HuH-7.5 (cell line): Measurements from ENCODE around the gene VIPR1.
"Not testable (repeated sequence)": the region's sequence is repeated elsewhere in the genome, so short reads cannot be mapped to it uniquely, and the experiment has no call there.

Experiments used
- DNase-seq: peaks from one replicate; pipeline ENCODE4 v3.0.0; 2011; ENCODE audit warnings: low spot score

VIPR1 gene

DNA sequence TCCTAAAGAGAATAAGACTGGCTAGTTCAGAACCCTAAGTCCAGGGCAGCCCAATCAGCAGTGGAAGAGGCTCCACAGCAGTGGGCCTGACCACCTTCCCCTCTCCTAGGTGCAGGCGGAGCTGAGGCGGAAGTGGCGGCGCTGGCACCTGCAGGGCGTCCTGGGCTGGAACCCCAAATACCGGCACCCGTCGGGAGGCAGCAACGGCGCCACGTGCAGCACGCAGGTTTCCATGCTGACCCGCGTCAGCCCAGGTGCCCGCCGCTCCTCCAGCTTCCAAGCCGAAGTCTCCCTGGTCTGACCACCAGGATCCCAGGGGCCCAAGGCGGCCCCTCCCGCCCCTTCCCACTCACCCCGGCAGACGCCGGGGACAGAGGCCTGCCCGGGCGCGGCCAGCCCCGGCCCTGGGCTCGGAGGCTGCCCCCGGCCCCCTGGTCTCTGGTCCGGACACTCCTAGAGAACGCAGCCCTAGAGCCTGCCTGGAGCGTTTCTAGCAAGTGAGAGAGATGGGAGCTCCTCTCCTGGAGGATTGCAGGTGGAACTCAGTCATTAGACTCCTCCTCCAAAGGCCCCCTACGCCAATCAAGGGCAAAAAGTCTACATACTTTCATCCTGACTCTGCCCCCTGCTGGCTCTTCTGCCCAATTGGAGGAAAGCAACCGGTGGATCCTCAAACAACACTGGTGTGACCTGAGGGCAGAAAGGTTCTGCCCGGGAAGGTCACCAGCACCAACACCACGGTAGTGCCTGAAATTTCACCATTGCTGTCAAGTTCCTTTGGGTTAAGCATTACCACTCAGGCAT lies 33.7 kb downstream of the VIPR1 start:
- peak; percentile 71 for DNase-seq

DNA sequence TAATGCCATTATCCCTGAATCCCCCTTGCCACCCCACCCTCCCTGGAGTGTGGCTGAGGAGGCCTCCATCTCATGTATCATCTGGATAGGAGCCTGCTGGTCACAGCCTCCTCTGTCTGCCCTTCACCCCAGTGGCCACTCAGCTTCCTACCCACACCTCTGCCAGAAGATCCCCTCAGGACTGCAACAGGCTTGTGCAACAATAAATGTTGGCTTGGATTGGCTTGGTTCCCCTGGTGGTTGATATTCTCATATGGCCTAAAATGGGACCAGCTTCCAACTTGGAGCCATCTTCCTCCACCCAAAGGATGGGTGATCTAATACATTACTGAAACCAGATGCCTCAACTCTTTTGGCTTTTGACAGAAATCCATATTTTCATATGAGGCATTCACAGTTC lies 34.9 kb downstream of the VIPR1 start:
- DNase-seq: no peak

DNA sequence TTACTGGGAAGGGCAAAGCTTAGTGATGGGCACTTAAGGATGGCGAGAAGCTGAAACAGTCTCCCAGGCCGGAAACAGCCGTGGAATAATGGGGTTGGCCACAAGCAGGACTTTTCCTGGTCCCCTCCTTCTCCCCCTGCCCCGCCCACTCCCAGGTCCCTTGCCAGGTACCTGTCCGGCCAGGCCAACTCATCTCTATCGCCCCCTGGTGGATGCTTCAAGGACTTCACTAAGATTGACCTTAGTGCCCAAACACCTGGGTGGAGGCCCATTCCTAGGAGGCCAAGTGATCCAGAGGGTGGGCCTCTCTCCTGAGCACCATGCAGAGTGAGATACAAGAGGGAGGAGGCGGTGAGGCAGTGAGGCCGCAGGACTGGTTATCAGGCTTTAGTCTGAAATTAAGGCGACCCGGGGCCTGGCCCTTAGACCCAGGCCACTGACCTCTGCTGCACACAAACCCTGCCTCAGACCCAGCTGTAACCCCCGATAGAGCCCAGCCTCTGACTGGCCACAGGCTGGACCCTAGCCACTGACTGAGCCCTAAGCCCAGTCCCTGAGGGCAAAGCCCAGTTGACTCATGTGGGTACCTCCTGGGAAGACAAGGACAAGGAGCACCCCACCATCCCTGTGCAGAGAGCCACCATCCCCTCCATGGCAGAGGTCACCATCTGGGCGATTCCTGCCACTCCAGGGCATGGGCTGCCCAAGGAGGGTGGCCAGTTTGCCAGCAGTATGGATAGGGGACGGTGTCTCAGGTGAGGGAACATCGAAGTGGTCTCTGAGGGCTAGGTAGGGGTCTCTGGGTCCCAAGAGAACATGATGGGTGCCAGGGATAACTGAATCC lies 37.6 kb downstream of the VIPR1 start:
- DNase-seq: peak; percentile 90

DNA sequence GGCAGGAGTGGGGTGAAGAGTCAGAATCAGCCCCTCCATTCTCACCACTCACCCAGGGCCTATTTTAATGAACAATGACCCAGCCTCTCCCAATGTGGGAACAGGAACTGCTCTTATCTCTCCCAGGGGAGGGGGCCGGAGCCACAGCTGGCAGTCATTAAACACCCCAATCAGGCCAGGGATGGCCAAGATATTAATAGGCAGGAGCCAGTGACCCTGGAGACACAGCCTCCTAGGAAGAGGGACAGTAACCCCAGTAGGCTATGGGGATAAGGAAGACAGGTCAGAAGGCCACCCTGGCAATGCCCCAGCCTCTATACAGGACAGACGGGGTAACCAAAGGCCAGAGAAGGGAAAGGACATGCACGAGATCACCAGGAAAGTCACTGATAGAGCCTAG lies 38.6 kb downstream of the VIPR1 start:
- DNase-seq: no peak

DNA sequence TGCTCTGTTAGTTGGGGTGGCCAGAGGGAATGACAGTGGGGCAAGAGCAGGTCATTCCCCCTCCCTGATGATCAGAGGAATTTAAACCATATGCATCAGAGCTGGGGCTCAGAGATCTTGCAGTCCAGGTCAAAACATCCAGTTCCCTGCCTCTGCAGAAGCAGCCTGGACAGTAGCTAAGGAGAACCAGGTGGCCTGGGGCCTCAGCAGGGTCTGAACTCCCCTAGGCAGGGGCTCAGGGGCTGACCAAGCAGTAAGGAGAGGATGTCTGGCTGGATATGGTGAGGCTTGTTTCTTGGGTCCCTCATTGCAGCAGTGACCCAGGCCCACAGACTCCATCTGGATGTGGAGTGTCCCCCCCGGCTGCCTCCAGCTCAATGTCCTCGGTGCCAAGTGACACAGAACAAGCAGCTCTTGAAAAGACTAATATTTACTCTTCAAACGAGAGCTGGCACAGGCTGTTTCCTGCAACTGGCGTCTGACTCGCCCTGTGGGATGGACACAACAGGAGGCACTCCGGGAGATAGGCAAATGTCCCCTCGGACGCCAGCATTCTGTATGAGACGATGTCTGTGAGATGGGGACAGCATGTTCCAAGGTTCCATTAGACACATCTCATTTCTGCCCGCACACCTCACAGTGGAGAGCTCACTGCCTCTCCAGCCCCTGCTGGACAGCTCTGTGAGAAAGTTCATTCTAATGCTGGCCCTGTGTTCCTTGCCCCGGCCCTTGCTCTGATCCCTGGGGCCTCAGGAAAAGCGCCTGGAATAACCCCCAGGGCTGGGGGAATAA lies 42.2 kb downstream of the VIPR1 start:
- no peak for DNase-seq

DNA sequence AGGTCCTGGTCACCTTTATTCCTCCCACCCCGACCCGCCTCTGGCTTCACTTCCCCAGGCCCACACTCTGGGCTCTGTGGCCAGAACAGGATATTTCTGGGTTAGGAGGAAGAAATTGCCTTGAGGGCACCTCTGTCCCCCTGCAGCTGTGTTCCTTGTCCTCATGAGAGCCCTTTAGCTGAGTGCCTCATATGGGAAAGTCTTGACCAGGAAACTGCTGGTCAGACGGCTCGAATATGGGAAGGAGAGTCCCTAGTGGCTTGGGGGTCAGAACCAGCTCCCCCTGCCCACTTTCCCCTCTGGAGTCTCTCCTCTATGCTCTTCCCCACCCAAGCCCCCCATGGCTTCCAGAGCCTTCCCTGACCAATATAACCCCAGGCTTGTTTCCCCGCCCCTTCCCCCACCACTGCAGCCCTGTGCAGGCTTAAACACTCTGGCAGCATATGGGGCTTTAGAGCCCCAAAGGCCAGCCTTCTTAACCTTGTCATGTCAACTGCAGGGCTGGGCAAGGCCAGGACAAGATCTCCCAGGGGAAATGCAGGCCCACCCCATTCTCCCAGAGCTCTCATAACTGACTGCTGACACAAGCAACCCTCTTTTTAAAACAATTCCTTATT lies 42.9 kb downstream of the VIPR1 start:
- no peak for DNase-seq

DNA sequence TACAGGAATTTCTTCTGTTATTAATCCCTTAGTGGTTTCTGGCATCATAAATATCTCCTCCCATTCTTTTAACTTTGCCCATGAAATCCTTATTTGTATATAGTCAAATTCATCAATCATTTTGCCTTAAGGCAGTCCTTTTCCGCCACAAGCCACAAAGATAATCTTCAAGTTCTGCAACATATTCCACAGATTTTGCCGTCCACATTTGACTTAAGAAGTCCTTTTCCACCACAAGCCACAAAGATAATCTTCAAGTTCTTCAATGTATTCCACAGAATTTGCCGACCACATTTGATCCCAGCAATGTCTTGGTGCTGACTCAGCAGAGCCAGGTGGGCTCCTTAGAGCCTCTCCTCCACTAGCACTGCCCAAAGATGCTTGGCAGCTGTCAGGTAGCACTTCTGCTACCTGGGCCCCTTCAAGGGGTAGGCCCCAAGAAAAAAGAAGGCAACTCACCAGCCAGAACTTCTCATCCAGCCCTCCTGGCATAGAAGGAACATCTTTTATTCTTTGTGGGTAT lies 44.3 kb downstream of the VIPR1 start:
- DNase-seq: no peak

DNA sequence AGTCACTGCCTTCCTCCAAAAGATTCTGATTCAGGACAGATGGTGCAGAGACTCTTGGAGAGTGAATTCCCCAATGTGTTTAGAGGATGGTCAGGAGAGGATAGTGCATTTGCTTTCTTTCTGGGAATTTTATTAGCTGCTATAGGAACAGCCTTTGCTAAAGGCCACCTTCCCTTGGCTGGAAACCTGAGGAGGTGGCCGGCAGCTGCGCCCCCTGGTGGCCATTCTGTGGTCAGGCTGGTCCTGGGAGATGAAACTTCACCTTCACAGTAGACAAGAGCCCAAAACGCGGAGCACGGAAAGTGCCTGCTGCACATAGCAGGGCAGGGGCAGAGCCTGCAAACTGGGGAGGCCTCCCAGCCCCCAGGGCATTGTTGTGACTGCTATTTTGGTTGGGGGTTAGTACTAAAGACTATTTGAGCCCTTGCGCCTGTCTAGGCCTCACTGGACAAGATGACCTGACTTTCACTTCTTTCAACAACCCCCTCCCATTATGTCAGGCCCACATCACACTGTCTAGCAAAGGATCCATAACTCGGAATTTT lies 45.0 kb downstream of the VIPR1 start:
- DNase-seq: peak; percentile 67

DNA sequence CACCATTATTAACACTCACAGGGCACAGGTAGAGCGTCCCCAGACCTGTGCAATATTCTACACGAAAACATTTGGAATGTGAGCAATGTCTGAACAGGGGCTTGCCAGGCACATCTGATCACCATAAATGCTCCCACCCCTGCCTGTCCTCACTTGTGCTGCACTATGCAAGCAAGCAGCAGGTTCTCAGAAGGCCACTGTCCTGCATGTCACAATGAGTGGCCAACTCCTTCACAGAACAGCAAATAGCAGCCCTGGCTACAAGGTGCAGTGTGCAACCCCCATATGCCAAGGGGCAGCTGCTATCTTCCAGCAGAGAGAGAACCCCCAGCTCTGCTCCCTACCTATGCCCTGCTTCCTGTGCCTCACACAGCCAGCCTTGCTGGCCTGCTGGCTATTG lies 46.7 kb downstream of the VIPR1 start:
- DNase-seq: no peak

DNA sequence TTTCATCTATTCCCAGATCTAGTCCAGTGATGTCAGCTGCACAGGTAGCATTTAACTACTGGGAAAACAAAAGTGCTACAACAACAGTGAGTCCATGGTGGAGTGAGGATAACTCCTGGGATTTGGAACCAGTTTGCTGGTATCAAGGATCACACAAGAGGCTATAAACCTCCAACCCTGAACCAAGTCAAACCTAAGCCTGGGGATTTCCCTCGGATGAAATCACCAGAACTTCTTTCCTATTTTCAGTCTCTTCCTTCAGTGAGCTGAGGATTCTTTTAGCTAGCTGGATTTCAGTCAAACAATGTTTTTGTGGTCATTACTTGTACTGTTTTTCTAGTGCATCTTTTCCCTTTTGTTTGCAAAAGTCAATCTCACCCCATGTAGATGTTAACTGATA lies 47.8 kb downstream of the VIPR1 start:
- no peak for DNase-seq

DNA sequence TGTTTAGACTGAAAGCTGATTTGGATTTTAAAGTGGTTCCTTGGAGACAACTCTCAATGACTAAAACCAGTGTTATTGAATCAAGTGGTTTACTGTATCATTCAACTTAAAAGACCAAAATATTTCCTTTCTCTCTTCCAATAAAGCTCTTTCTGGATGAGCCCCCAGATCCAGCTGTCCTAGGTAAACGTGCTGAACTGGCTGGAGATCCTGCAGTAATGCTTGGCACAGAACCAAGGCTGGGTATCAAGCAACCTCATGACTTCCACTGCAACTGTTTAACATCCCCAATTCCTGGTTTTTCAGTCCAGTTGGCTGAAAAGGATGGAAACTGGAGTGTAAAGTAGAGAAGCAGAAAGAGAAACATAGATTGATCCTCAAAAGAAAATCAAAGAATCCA lies 50.4 kb downstream of the VIPR1 start:
- DNase-seq: no peak

DNA sequence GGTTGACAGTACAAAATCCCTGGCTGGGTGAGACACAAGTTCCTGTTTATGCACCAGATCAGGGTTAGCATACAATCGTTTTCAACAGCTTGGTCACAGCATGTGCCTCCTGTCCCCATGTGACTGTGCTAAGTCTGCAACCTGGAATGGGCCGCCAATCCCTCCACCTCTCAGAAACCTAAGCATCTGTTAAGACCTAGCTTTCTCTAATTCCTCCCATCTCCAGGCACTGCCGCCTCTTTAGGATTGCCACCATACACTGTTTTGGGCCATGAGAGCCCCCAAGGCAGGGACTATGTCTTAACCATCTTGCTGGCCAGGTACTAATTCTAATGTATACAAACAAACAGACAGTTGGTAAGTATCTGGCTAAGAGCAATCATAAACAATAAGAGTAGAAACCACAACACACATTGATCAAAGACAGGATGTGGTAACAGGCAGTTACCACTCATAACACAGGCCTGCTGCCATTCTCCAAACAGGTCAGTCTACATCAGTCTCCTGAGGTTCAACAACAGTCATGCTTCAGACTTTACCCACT lies 53.7 kb downstream of the VIPR1 start:
- DNase-seq: no peak

DNA sequence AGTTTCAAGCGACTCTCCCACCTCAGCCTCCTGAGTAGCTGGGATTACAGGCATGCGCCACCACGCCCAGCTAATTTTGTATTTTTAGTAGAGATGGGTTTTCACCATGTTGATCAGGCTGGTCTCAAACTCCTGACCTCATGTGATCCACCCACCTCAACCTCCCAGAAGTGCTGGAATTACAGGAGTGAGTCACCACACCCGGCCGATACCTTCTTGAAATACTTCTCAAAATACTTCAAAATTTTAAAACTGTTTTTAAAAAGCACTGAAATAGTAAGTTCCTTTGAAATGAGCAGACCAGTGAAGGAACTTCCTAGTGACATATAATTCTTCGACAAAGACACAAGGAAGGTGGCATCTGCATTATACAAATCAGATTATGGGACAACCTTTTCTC lies 54.4 kb downstream of the VIPR1 start:
- not testable (repeated sequence) for DNase-seq

DNA sequence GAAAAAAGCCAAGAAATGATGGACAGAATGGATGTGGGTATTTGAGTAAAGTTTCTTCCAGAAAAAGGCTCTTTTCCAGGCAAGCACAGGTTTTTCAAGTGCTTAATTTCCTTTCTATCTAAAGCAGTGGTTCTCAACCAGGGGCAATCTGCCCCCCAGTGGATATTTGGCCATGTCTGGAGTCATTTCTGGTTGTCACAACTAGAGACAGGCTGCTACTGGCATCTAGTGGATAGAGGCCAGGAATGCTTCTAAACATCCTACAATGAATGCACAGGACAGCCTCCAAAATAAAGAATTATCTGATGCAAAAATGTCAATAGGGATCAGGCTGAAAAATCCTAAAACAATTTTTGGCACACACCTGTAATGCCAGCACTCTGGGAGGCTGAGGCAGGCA lies 55.4 kb downstream of the VIPR1 start:
- DNase-seq: no peak

DNA sequence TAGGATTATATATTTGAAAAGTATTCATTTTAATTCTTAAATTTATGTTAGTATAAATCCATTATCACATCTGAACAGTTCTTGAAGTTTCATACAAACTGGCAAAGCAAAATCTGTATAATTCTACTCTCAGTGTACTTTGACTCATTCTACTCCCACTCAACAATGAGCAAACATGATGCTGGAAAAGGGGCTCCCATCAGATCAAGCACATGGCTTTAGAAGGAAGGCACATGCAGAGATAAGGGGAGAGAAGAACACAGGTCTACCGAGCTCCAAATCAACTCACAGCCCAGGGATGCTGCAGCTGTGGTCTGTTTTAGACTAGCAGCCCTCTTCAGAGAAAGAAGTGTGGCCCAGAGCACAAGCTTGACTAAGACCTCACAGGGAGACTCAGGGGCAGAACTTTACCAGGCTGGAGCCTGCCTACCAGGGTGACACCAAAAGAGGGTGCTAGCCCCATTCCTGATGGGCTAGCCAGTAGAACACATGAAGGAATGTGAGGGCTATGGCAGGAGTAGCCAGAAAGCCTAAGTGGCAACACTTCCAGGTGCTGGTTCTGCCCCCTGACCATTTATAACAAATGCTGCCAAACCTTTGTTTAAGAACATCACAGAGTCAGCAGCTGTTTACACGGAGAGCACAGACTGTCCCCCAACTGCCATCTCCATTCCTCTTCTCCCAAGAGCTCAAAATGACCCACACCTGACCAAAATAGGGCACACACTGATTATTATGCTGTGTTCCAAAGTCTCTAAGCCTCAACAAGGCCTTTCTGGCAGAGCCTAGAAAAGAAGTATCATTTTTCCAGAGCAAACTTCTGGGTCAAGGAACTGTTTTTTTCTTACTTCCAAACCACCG lies 59.8 kb downstream of the VIPR1 start:
- no peak for DNase-seq

DNA sequence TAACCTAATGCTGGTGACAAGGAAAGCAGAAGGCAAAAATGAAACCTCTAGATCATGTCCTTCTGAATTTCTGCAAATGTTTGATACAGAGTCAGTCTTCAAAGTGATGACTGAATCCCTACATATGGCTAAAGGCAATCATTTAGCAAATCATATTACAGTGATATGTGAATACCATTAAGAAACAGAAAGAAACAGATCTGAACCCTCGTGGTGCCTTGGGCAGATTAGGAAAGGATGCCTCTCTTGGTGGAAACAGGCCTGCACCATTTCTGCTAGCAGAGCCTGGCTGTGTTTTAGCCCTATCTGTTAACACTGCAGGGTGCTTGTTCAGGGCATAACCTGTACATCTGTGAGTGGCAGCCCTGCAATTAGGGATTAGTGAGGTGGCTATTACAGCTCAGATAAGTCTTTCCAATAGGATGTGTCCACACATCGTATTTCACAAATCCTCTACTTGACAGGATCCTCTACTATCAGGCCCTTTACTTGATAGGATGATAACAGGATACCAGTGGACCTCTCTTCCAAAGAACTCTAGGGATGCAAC lies 67.2 kb downstream of the VIPR1 start:
- no peak for DNase-seq

DNA sequence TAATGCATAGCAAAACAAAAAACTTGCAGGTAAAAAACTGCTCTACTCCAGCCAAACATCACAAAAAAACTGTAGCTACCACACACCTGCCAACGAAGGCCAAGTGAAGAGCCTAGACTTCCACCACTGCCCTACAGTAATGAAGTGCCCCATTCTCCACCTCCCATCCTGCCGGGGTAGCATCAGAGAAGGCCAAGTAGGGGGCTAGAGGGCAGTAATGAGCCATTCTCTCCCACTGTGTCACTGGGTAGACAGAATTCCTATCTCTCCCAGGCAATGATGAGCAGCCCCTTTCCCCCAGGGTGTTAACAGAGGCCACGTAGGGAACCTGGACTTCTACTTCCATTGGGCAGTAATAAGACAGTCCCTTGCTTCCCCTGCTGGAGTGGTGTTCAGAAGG lies 69.8 kb downstream of the VIPR1 start:
- DNase-seq: peak; percentile 51

DNA sequence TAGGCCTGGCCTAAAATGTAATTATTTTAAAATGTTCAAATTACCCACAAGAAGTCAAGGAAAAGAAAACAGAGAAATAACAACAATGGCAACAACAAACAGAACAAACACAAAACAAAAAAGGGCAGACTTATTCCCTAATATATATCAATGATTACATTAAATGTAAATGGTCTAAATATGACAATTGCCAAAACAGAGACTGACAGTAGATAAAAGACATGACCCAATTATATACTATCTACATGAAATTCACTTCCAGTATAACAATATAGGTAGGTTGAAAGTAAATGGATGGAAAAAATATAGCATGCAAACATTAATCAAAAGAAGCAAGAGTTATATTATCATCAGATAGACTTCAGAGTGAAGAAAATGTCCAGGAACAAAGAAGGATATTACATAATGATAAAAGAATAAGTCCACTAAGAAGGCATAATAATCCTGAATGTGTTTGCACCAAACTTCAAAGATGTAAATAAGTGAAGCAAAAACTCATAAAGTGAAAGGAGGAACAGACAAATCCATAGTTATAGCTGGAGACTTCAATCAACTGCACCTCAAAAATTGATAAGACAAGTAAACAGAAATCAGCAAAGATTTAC lies 72.8 kb downstream of the VIPR1 start:
- no peak for DNase-seq

DNA sequence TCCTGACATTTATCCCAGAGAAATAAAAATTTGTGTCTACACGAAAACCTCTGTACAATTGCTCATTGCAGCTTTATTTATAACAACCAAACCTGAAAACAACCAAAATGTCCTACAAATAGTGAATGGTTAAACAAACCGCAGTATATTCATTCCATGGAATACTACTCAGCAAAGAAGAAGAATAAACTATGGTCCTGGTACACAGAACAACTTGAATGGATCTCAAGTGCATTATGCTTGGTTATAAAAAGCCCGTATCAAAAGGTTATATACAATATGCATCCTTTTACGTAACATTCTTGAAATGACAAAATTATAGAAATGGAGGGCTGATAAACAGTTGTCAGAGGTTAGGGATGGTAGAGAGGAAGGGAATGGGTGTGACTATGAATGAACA lies 75.6 kb downstream of the VIPR1 start:
- DNase-seq: no peak

DNA sequence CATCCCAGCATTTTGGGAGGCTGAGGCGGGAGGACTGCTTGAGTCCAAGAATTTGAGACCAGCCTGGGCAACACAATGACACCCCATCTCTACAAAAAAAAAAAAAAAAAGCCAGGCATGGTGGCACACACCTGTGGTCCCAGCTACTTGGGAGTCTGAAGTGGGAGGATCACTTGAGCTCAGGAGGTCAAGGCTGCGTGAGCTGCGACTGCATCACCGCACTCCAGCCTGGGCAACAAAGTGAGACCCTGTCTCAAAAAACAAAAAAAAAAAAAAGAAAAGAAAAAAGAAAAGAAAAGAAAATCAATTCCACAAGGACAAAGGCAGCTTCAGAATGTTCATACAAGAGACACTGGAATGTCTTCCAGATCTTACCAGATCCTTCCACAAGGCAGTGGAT lies 76.9 kb downstream of the VIPR1 start:
- DNase-seq: not testable (repeated sequence)
